HG02852 (cell line): ENCODE data around the gene PTRH2.
"Not testable (repeated sequence)": the region's sequence is repeated elsewhere in the genome, so short reads cannot be mapped to it uniquely, and the experiment has no call there.

Experiments
- ATAC-seq: cut with Tn5 transposase; IDR thresholded peaks from one replicate; pipeline ENCODE4 v1.9.1; 2021; ENCODE audit warnings: mild to moderate bottlenecking, moderate library complexity; ENCODE audit not compliant: unreplicated experiment

PTRH2 gene

GRCh38 chr17:59707149-59707970, at the start of gene PTRH2, which contains the start of gene VMP1:
Gene PTRH2 (minus strand): TSS chr17:59707430. CDS start chr17:59697978, 9,452 bp downstream.
Gene VMP1 (plus strand): TSS chr17:59707654. CDS start chr17:59731447, 23,793 bp downstream.
- ATAC-seq = peak; percentile 95

GRCh38 chr17:59756236-59756818, 49.1 kb upstream of the PTRH2 start:
- ATAC-seq = no peak

- ATAC-seq = not testable (repeated sequence)
Observed at GRCh38 chr17:59755069-59755468, 47.8 kb upstream of the PTRH2 start.

- no peak for ATAC-seq
Observed at GRCh38 chr17:59754552-59754951, 47.3 kb upstream of the PTRH2 start.

- ATAC-seq = no peak
Observed at GRCh38 chr17:59753522-59754467, 46.6 kb upstream of the PTRH2 start.

- ATAC-seq = no peak
Observed at GRCh38 chr17:59752922-59753321, 45.7 kb upstream of the PTRH2 start.

GRCh38 chr17:59752446-59752845, 45.2 kb upstream of the PTRH2 start:
- ATAC-seq = no peak

- ATAC-seq = peak; percentile 51
Observed at GRCh38 chr17:59751955-59752413, 44.8 kb upstream of the PTRH2 start.

- no peak for ATAC-seq
Observed at GRCh38 chr17:59748591-59748990, 41.4 kb upstream of the PTRH2 start.

GRCh38 chr17:59746849-59747445, 39.7 kb upstream of the PTRH2 start:
- no peak for ATAC-seq

GRCh38 chr17:59745040-59745439, 37.8 kb upstream of the PTRH2 start:
- ATAC-seq = no peak

- ATAC-seq = no peak
Observed at GRCh38 chr17:59743842-59744241, 36.6 kb upstream of the PTRH2 start.

- no peak for ATAC-seq
Observed at GRCh38 chr17:59737324-59737723, 30.1 kb upstream of the PTRH2 start.

- ATAC-seq = no peak
Observed at GRCh38 chr17:59734226-59734625, 27.0 kb upstream of the PTRH2 start.

GRCh38 chr17:59733697-59734096, 26.5 kb upstream of the PTRH2 start:
- ATAC-seq = no peak

GRCh38 chr17:59730268-59730834, 23.1 kb upstream of the PTRH2 start:
- ATAC-seq = no peak

GRCh38 chr17:59727817-59728533, 20.7 kb upstream of the PTRH2 start:
- no peak for ATAC-seq

GRCh38 chr17:59725691-59726090, 18.5 kb upstream of the PTRH2 start:
- ATAC-seq = no peak

GRCh38 chr17:59723607-59724006, 16.4 kb upstream of the PTRH2 start:
- no peak for ATAC-seq

- ATAC-seq = no peak
Observed at GRCh38 chr17:59723041-59723440, 15.8 kb upstream of the PTRH2 start.
